MM.1S (cell line): ENCODE results near the gene RHOB.

Experiments used
- CTCF ChIP-seq: fragments of 300-600 bp; sonication (generic); IDR thresholded peaks from 2 replicates; pipeline ENCODE4 v1.5.1; 2016; ENCODE audit warnings: antibody characterized with exemption, low read length, mixed read lengths
- EZH2 ChIP-seq: fragments of 300-600 bp; sonication (generic); optimal IDR thresholded peaks from 2 replicates; pipeline ENCODE3; 2017; ENCODE audit warnings: low read depth, mild to moderate bottlenecking, antibody characterized with exemption, low read length, mixed read lengths

- no peak for TF ChIP-seq CTCF
- no peak for TF ChIP-seq EZH2
Observed at GRCh38 chr2:20414806-20415205, 32.1 kb upstream of the RHOB start.
